Measurements from ENCODE around the gene ZNF620.

- TF ChIP-seq CTCF (IDR thresholded peaks at IDR 0.05; ENCODE audit: insufficient read depth, low read length, poor library complexity, severe bottlenecking) (no peak), EZH2phosphoT487 (conservative IDR thresholded peaks at IDR 0.05; ENCODE audit: low read length) (no peak)
These were observed 41.3 kb upstream of the ZNF620 start for GRCh38 chr3:40464339-40465110.
